ENCODE measurements around the gene SLC15A5. TPM values are rescaled to one million over a fixed set of nuclear protein-coding genes. Genes with fewer than 3 reads are reported as not detected.

Gene SLC15A5
- polyA plus RNA-seq, 1 of the 3 experiments (the other 2 are of a cell fraction), result not detected

GRCh38 chr12:16211731-16212130, 65.8 kb downstream of the SLC15A5 start (continued):
- TF ChIP-seq, protein P1, sequence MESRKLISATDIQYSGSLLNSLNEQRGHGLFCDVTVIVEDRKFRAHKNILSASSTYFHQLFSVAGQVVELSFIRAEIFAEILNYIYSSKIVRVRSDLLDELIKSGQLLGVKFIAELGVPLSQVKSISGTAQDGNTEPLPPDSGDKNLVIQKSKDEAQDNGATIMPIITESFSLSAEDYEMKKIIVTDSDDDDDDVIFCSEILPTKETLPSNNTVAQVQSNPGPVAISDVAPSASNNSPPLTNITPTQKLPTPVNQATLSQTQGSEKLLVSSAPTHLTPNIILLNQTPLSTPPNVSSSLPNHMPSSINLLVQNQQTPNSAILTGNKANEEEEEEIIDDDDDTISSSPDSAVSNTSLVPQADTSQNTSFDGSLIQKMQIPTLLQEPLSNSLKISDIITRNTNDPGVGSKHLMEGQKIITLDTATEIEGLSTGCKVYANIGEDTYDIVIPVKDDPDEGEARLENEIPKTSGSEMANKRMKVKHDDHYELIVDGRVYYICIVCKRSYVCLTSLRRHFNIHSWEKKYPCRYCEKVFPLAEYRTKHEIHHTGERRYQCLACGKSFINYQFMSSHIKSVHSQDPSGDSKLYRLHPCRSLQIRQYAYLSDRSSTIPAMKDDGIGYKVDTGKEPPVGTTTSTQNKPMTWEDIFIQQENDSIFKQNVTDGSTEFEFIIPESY (IDR thresholded peaks at IDR 0.05; ENCODE audit: borderline replicate concordance, low read depth), result no peak
- no peak for TF ChIP-seq TAF1 (IDR thresholded peaks at IDR 0.05; ENCODE audit: borderline replicate concordance, low read depth, low read length)
- TF ChIP-seq, protein P2, sequence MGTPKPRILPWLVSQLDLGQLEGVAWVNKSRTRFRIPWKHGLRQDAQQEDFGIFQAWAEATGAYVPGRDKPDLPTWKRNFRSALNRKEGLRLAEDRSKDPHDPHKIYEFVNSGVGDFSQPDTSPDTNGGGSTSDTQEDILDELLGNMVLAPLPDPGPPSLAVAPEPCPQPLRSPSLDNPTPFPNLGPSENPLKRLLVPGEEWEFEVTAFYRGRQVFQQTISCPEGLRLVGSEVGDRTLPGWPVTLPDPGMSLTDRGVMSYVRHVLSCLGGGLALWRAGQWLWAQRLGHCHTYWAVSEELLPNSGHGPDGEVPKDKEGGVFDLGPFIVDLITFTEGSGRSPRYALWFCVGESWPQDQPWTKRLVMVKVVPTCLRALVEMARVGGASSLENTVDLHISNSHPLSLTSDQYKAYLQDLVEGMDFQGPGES (IDR thresholded peaks at IDR 0.05; ENCODE audit: low read depth, low read length), result no peak
- TF ChIP-seq, protein P3, sequence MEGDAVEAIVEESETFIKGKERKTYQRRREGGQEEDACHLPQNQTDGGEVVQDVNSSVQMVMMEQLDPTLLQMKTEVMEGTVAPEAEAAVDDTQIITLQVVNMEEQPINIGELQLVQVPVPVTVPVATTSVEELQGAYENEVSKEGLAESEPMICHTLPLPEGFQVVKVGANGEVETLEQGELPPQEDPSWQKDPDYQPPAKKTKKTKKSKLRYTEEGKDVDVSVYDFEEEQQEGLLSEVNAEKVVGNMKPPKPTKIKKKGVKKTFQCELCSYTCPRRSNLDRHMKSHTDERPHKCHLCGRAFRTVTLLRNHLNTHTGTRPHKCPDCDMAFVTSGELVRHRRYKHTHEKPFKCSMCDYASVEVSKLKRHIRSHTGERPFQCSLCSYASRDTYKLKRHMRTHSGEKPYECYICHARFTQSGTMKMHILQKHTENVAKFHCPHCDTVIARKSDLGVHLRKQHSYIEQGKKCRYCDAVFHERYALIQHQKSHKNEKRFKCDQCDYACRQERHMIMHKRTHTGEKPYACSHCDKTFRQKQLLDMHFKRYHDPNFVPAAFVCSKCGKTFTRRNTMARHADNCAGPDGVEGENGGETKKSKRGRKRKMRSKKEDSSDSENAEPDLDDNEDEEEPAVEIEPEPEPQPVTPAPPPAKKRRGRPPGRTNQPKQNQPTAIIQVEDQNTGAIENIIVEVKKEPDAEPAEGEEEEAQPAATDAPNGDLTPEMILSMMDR (IDR thresholded peaks at IDR 0.05), result no peak
- TF ChIP-seq EP300 (IDR thresholded peaks at IDR 0.05; ENCODE audit: borderline replicate concordance in 1 of 2, low read depth in 1 of 2, low read length in 1 of 2), result no peak
- no peak for TF ChIP-seq POLR2AphosphoS5 (IDR thresholded peaks at IDR 0.05; ENCODE audit: low read depth, low read length)

GRCh38 chr12:16198884-16199283, 78.6 kb downstream of the SLC15A5 start:
- no peaks in the 10 kb centered on the region for H3K4me1 ChIP-seq (ENCODE audit: control insufficient read depth in 1 of 2, insufficient read depth in 2 of 2, low read depth in 1 of 2, low read length in 1 of 2)
- POLR2A ChIA-PET, result no interaction called here
- H2AFZ ChIP-seq (ENCODE audit: low read depth), result no peak overlapping the region
- no peak for DNase-seq
- CTCF ChIA-PET, result no interaction called here
- H3K79me2 ChIP-seq (ENCODE audit: insufficient read depth), result no peaks in the 10 kb centered on the region
- no peak overlapping the region for H3K27ac ChIP-seq (ENCODE audit: low read depth in 2 of 2, low read length in 1 of 2)
- no peak overlapping the region for H3K9ac ChIP-seq
- no peaks in the 10 kb centered on the region for H3K36me3 ChIP-seq (replicated peaks in 1 of 2; ENCODE audit: control insufficient read depth in 1 of 2, insufficient read depth in 2 of 2, low read length in 1 of 2)
- no peak overlapping the region for H3K4me2 ChIP-seq
- no peaks in the 10 kb centered on the region for H4K20me1 ChIP-seq (ENCODE audit: insufficient read depth)
- no peaks in the 10 kb centered on the region for H3F3A ChIP-seq (replicated peaks; ENCODE audit: insufficient read depth)
- 0 out of 2 replicates have a peak, but pooled peaks cover 4% of the 10 kb centered on the region for H3K9me2 ChIP-seq
- 3% methylated on average over 3 of the region's 3 CpGs for WGBS (ENCODE audit: low lambda C conversion rate)
- TF ChIP-seq TEAD4 (IDR thresholded peaks at IDR 0.05; ENCODE audit: borderline replicate concordance, insufficient read depth) (no peak), POLR2AphosphoS5 (IDR thresholded peaks at IDR 0.05; ENCODE audit: low read depth, low read length) (no peak), NFIC (IDR thresholded peaks at IDR 0.05; ENCODE audit: borderline replicate concordance) (no peak), SIN3A (IDR thresholded peaks at IDR 0.05; ENCODE audit: borderline replicate concordance, low read depth, low read length) (no peak), RCOR1 (IDR thresholded peaks at IDR 0.05; ENCODE audit: low read length) (no peak), NRF1 (IDR thresholded peaks at IDR 0.05; ENCODE audit: low read depth, low read length) (no peak)
- no peaks in the 10 kb centered on the region for H3K9me3 ChIP-seq
- H3K27me3 ChIP-seq (ENCODE audit: insufficient read depth), result no peaks in the 10 kb centered on the region
- H3K4me3 ChIP-seq (ENCODE audit: low read depth in 2 of 2, low read length in 1 of 2), result no peak overlapping the region
